Measurements from ENCODE around the gene ARPP21.
"Not testable (repeated sequence)": the region's sequence is repeated elsewhere in the genome, so short reads cannot be mapped to it uniquely, and the experiment has no call there.

ARPP21 gene

GRCh38 chr3:35639254-35640186, at the start of gene ARPP21:
ARPP21 (plus strand) TSS chr3:35639525; CDS start chr3:35681752, 42,227 bp downstream.
- DNase-seq (ENCODE audit: low read depth in 2 of 2), result no peak

- no peak for DNase-seq (ENCODE audit: low read depth in 2 of 2)
Measured at GRCh38 chr3:35592589-35593295, 46.6 kb upstream of the ARPP21 start.

GRCh38 chr3:35594739-35595138, 44.6 kb upstream of the ARPP21 start:
- DNase-seq (ENCODE audit: low read depth in 2 of 2), result no peak

GRCh38 chr3:35596335-35596995, 42.9 kb upstream of the ARPP21 start:
- DNase-seq (ENCODE audit: low read depth in 2 of 2), result no peak

- DNase-seq (ENCODE audit: low read depth in 2 of 2), result no peak
Measured at GRCh38 chr3:35597490-35597889, 41.8 kb upstream of the ARPP21 start.

- no peak for DNase-seq (ENCODE audit: low read depth in 2 of 2)
Measured at GRCh38 chr3:35598804-35599203, 40.5 kb upstream of the ARPP21 start.

GRCh38 chr3:35601959-35602358, 37.4 kb upstream of the ARPP21 start:
- DNase-seq (ENCODE audit: low read depth in 2 of 2), result no peak

- no peak for DNase-seq (ENCODE audit: low read depth in 2 of 2)
Measured at GRCh38 chr3:35602395-35602936, 36.9 kb upstream of the ARPP21 start.

- DNase-seq (ENCODE audit: low read depth in 2 of 2), result no peak
Measured at GRCh38 chr3:35616346-35616745, 23.0 kb upstream of the ARPP21 start.

GRCh38 chr3:35617370-35617769, 22.0 kb upstream of the ARPP21 start:
- DNase-seq (ENCODE audit: low read depth in 2 of 2), result no peak

GRCh38 chr3:35620238-35620637, 19.1 kb upstream of the ARPP21 start:
- DNase-seq (ENCODE audit: low read depth in 2 of 2), result not testable (repeated sequence)

GRCh38 chr3:35624698-35625097, 14.6 kb upstream of the ARPP21 start:
- no peak for DNase-seq (ENCODE audit: low read depth in 2 of 2)

GRCh38 chr3:35633332-35634124, 5.8 kb upstream of the ARPP21 start:
- DNase-seq (ENCODE audit: low read depth in 2 of 2), result no peak

GRCh38 chr3:35635407-35635806, 3.9 kb upstream of the ARPP21 start:
- no peak for DNase-seq (ENCODE audit: low read depth in 2 of 2)

- no peak for DNase-seq (ENCODE audit: low read depth in 2 of 2)
Measured at GRCh38 chr3:35635926-35636683, 3.2 kb upstream of the ARPP21 start.

GRCh38 chr3:35638251-35638979, 910 bp upstream of the ARPP21 start:
- no peak for DNase-seq (ENCODE audit: low read depth in 2 of 2)

GRCh38 chr3:35638980-35639253, 408 bp upstream of the ARPP21 start:
- no peak for DNase-seq (ENCODE audit: low read depth in 2 of 2)

GRCh38 chr3:35640190-35641165, 1.2 kb downstream of the ARPP21 start:
- no peak for DNase-seq (ENCODE audit: low read depth in 2 of 2)

- no peak for DNase-seq (ENCODE audit: low read depth in 2 of 2)
Measured at GRCh38 chr3:35641331-35641730, 2.0 kb downstream of the ARPP21 start.

Measured in stimulated activated CD4-positive, alpha-beta T cell treated with anti-CD3 and anti-CD28 coated beads, Interleukin-1b, Interleukin-23, amount 100 ng/mL, for 4 hours (primary cell).